SU-DHL-6 (cell line): ENCODE data around the gene SPINK6.

Experiments
- CTCF ChIP-seq: fragments of 200-600 bp; sonication (generic); IDR thresholded peaks from one replicate; pipeline ENCODE4 v1.5.1; 2017; ENCODE audit warnings: antibody characterized with exemption, mild to moderate bottlenecking, low read length, moderate library complexity; ENCODE audit not compliant: insufficient read depth, poor library complexity, severe bottlenecking
- EZH2phosphoT487 ChIP-seq: fragments of 200-600 bp; sonication (generic), shearing (Covaris generic); conservative IDR thresholded peaks from 2 replicates; pipeline ENCODE4 v1.6.1; 2018; ENCODE audit warnings: mild to moderate bottlenecking, antibody characterized with exemption, low read length, moderate library complexity, mixed read lengths

GRCh38 chr5:148229840-148230239 is 27.0 kb downstream of the SPINK6 start:
- TF ChIP-seq CTCF, result no peak
- no peak for TF ChIP-seq EZH2phosphoT487
